Upper lobe of left lung (tissue), 6 donors: ENCODE data around the gene CA11. TPM values are rescaled to one million over a fixed set of nuclear protein-coding genes. Genes with fewer than 3 reads are reported as not detected.
A peak's percentile ranks its signal among the peaks of the same experiment; 100 is the strongest.
"Not testable (repeated sequence)": the region's sequence is repeated elsewhere in the genome, so short reads cannot be mapped to it uniquely, and the experiment has no call there.

Experiments used
- ATAC-seq, 2 donors: fragments of 200-7000 bp; cut with Tn5 transposase; one replicate each; pipeline ENCODE4 v1.9.1; 2022; ENCODE audit warnings: mild to moderate bottlenecking in 2 of 2, moderate library complexity in 2 of 2; ENCODE audit not compliant: low FRiP score in 2 of 2
- DNase-seq, 2 donors: peaks; one replicate each; pipeline ENCODE4 v3.0.0-alpha.2; 2019 to 2020
- H3K27ac ChIP-seq, 4 donors: fragments of 200-600 bp; sonication (generic); one replicate each; pipeline ENCODE4 v1.5.1; 2016 to 2019
- H3K27me3 ChIP-seq, 4 donors: fragments of 200-600 bp; sonication (generic); one replicate each; pipeline ENCODE4 v1.5.1; 2017 to 2019
- H3K36me3 ChIP-seq, 4 donors: fragments of 200-600 bp; sonication (generic); one replicate each; pipeline ENCODE4 v1.5.1; 2016 to 2019
- H3K4me1 ChIP-seq, 4 donors: fragments of 200-600 bp; sonication (generic); one replicate each; pipeline ENCODE4 v1.5.1; 2018 to 2019
- H3K4me3 ChIP-seq, 4 donors: fragments of 200-600 bp; sonication (generic); one replicate each; pipeline ENCODE4 v1.5.1; 2017 to 2019; ENCODE audit warnings: mild to moderate bottlenecking in 2 of 4, moderate library complexity in 1 of 4
- H3K9me3 ChIP-seq, 4 donors: fragments of 200-600 bp; sonication (generic); one replicate each; pipeline ENCODE4 v1.5.1; 2018 to 2019
- CTCF ChIP-seq, 6 experiments: fragments of 450-650 bp in 4 of 6; fragments of 200-600 bp in 2 of 6; sonication (generic) in 2 of 6; IDR thresholded peaks; one replicate each; pipeline ENCODE4 v1.5.1; 2016 to 2019; ENCODE audit warnings: antibody characterized with exemption in 6 of 6
- EP300 ChIP-seq, 4 donors: sonication (generic); formaldehyde crosslinking; IDR thresholded peaks; one replicate each; pipeline ENCODE4 v1.5.1; 2017; ENCODE audit warnings: antibody characterized with exemption in 4 of 4, control low read depth in 2 of 4
- POLR2A ChIP-seq, 4 donors: fragments of 450-650 bp; IDR thresholded peaks; one replicate each; pipeline ENCODE4 v1.5.1; 2016 to 2017; ENCODE audit warnings: antibody characterized with exemption in 4 of 4, mild to moderate bottlenecking in 2 of 4
- POLR2AphosphoS5 ChIP-seq, 2 donors: sonication (generic); formaldehyde crosslinking; IDR thresholded peaks; one replicate each; pipeline ENCODE4 v1.5.1; 2017; ENCODE audit warnings: antibody characterized with exemption in 2 of 2
- WGBS, 2 donors: methylation state at CpG; one replicate each; pipeline ENCODE4 v1.1.5; 2017 to 2018; 5-methylcytosine and 5-hydroxymethylcytosine counted together
- total RNA-seq, 6 donors: library from RNA; depleted of rRNA in 4 of 6; stranded (reverse); fragments of >200 nt in 4 of 6; gene quantifications; one replicate each; pipeline versions ENCODE4 v1.1.0 to v1.2.1, GENCODE V29; 2016 to 2021
- donor health status: DM: no; HTN: no; CAD: no; lungs with moderate emphysema.
- donor health status: DM: no; HTN: yes; CAD: no; lungs with severe emphysema.

CA11 gene
- total RNA-seq, 6 donors from 2014 or later: 2.1 to 8.1 (median 5.3) TPM

- Histone ChIP-seq H3K4me1 (peaks cover 0 to 9% (median 3%) of the 10 kb centered on the region in 4 donors), H3K27ac (no peak overlapping the region), H3K9me3 (no peaks in the 10 kb centered on the region), H3K4me3 (no peak overlapping the region), H3K27me3 (no peaks in the 10 kb centered on the region), H3K36me3 (no peaks in the 10 kb centered on the region)
- ATAC-seq (no peak), DNase-seq (no peak)
- WGBS, 2 donors: 85 to 91% methylated on average over 9 of the region's 9 CpGs
- TF ChIP-seq POLR2AphosphoS5 (IDR thresholded peaks at IDR 0.05) (no peak), EP300 (IDR thresholded peaks at IDR 0.05) (no peak), POLR2A (IDR thresholded peaks at IDR 0.05) (no peak)
Observed at GRCh38 chr19:48685583-48685982, 39.6 kb upstream of the CA11 start.

DNA sequence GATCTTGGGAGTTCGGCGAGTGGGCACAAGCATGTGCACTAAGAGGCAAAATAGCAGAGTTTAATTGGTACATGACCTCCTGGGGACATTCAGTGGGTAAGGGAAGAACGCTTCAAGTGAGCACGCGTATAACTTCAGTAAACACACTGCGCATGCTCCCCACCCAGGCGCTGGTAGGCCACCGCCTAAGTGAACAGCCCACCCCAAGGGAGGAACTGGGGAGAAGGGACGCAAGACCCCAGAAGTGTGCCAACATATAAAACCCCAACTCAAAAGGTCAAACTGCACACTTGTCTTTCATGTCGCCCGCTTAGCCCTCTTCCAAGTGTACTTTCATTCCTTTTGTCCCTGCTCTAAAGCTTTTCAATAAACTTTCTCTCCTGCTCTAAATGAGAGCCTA is 37.4 kb upstream of the CA11 start:
- TF ChIP-seq CTCF (IDR thresholded peaks at IDR 0.05) (no peak), POLR2AphosphoS5 (IDR thresholded peaks at IDR 0.05) (no peak), EP300 (IDR thresholded peaks at IDR 0.05) (no peak), POLR2A (IDR thresholded peaks at IDR 0.05) (no peak)
- H3K4me3 ChIP-seq: peak overlapping the region in 1 of 4 donors; percentile 29
- ATAC-seq (peak in 1 of 2 donors; percentile 64), DNase-seq (peak; percentile 32 to 57)
- peak overlapping the region in 1 of 4 donors; percentile 23 for H3K27ac ChIP-seq
- no peaks in the 10 kb centered on the region for H3K27me3 ChIP-seq
- H3K9me3 ChIP-seq: no peaks in the 10 kb centered on the region
- WGBS, 2 donors: 48 to 51% methylated on average over 11 of the region's 11 CpGs
- peaks cover 0 to 9% (median 4%) of the 10 kb centered on the region in 4 donors for H3K4me1 ChIP-seq
- H3K36me3 ChIP-seq: no peaks in the 10 kb centered on the region

- H3K27me3 ChIP-seq: no peaks in the 10 kb centered on the region
- no peak for DNase-seq
- 85 to 93% methylated on average over 5 to 7 of the region's 7 CpGs for WGBS, 2 donors
- ATAC-seq: peak in 1 of 2 donors; percentile 43
- H3K27ac ChIP-seq: no peak overlapping the region
- TF ChIP-seq EP300 (IDR thresholded peaks at IDR 0.05) (no peak), POLR2A (IDR thresholded peaks at IDR 0.05) (no peak), CTCF (IDR thresholded peaks at IDR 0.05) (no peak), POLR2AphosphoS5 (IDR thresholded peaks at IDR 0.05) (no peak)
- peaks cover 0 to 9% (median 6%) of the 10 kb centered on the region in 4 donors for H3K4me1 ChIP-seq
- no peak overlapping the region for H3K4me3 ChIP-seq
- no peaks in the 10 kb centered on the region for H3K9me3 ChIP-seq
- H3K36me3 ChIP-seq: no peaks in the 10 kb centered on the region
Observed at GRCh38 chr19:48681127-48681470, 35.1 kb upstream of the CA11 start.

- DNase-seq (peak in 1 of 2 donors; percentile 83), ATAC-seq (no peak)
- TF ChIP-seq POLR2AphosphoS5 (IDR thresholded peaks at IDR 0.05): no peak
- no peak for TF ChIP-seq EP300 (IDR thresholded peaks at IDR 0.05)
- TF ChIP-seq CTCF (IDR thresholded peaks at IDR 0.05): no peak
- no peak for TF ChIP-seq POLR2A (IDR thresholded peaks at IDR 0.05)
- 92 to 99% methylated on average over 17 to 26 of the region's 45 CpGs for WGBS, 2 donors
- no peak overlapping the region for H3K4me3 ChIP-seq
- no peaks in the 10 kb centered on the region for H3K36me3 ChIP-seq
- H3K9me3 ChIP-seq: no peaks in the 10 kb centered on the region
- H3K27ac ChIP-seq: no peak overlapping the region
- peaks cover 2 to 12% (median 8%) of the 10 kb centered on the region in 4 donors for H3K4me1 ChIP-seq
- no peaks in the 10 kb centered on the region for H3K27me3 ChIP-seq
Observed at GRCh38 chr19:48680436-48681126, 34.6 kb upstream of the CA11 start.

GRCh38 chr19:48680006-48680405 is 34.0 kb upstream of the CA11 start:
- not testable (repeated sequence) for H3K27me3 ChIP-seq, H3K9me3 ChIP-seq, H3K27ac ChIP-seq, H3K36me3 ChIP-seq, H3K4me3 ChIP-seq
- ATAC-seq (peak in 1 of 2 donors; percentile 3), DNase-seq (peak in 1 of 2 donors; percentile 51)
- H3K4me1 ChIP-seq: peaks cover 7 to 17% (median 13%) of the 10 kb centered on the region in 4 donors
- WGBS, 2 donors: 91 to 92% methylated on average over 8 to 11 of the region's 19 CpGs

GRCh38 chr19:48678201-48678600 is 32.2 kb upstream of the CA11 start:
- Histone ChIP-seq H3K4me3 (no peak overlapping the region), H3K27ac (no peak overlapping the region), H3K27me3 (no peaks in the 10 kb centered on the region), H3K9me3 (no peaks in the 10 kb centered on the region), H3K36me3 (no peaks in the 10 kb centered on the region), H3K4me1 (peaks cover 8 to 12% (median 8%) of the 10 kb centered on the region in 4 donors)
- 59 to 71% methylated on average over 4 of the region's 4 CpGs for WGBS, 2 donors
- ATAC-seq: no peak
- DNase-seq: no peak
- no peak for TF ChIP-seq POLR2AphosphoS5 (IDR thresholded peaks at IDR 0.05)
- TF ChIP-seq EP300 (IDR thresholded peaks at IDR 0.05): no peak
- TF ChIP-seq POLR2A (IDR thresholded peaks at IDR 0.05): no peak
- no peak for TF ChIP-seq CTCF (IDR thresholded peaks at IDR 0.05)
